HepG2 (cell line): ENCODE data around the gene ITGB5. TPM values are rescaled to one million over a fixed set of nuclear protein-coding genes. Genes with fewer than 3 reads are reported as not detected.
A peak's percentile ranks its signal among the peaks of the same experiment; 100 is the strongest.

Experiments used
- ATRX ChIP-seq: sonication (generic); formaldehyde crosslinking; IDR thresholded peaks from 2 replicates; pipeline ENCODE4 v1.4.0; 2020; ENCODE audit warnings: missing genetic modification reagents, borderline replicate concordance
- CREM ChIP-seq, 2 experiments: sonication (generic) in 1 of 2; formaldehyde crosslinking in 1 of 2; IDR thresholded peaks; 2 replicates each; pipeline versions ENCODE4 v1.4.0 to v1.6.1; 2016 to 2020; ENCODE audit warnings: antibody characterized with exemption in 1 of 2, mild to moderate bottlenecking in 1 of 2, missing genetic modification reagents in 1 of 2
- EEA1 ChIP-seq: sonication (generic); formaldehyde crosslinking; IDR thresholded peaks from 2 replicates; pipeline ENCODE4 v1.5.1; 2020; ENCODE audit warnings: mild to moderate bottlenecking, missing genetic modification reagents, borderline replicate concordance
- FLYWCH1 ChIP-seq: sonication (generic); formaldehyde crosslinking; IDR thresholded peaks from 2 replicates; pipeline ENCODE4 v1.8.1; 2023; ENCODE audit warnings: mild to moderate bottlenecking, missing genetic modification reagents
- HOXA9 ChIP-seq: sonication (generic); formaldehyde crosslinking; IDR thresholded peaks from 2 replicates; pipeline ENCODE4 v1.8.1; 2022; ENCODE audit warnings: missing genetic modification reagents, mild to moderate bottlenecking, moderate library complexity, borderline replicate concordance
- JUN ChIP-seq: sonication (generic); formaldehyde crosslinking; IDR thresholded peaks from 2 replicates; pipeline ENCODE4 v1.4.0; 2020; ENCODE audit warnings: mild to moderate bottlenecking, missing genetic modification reagents
- NPAS2 ChIP-seq: sonication (generic); formaldehyde crosslinking; IDR thresholded peaks from 2 replicates; pipeline ENCODE4 v1.8.0; 2022; ENCODE audit warnings: mild to moderate bottlenecking, missing genetic modification reagents, borderline replicate concordance
- NR2F2 ChIP-seq: IDR thresholded peaks from 2 replicates; pipeline ENCODE4 v1.6.1; 2012; ENCODE audit warnings: low read depth, inconsistent platforms, borderline replicate concordance
- SOX13 ChIP-seq, 3 experiments: fragments of 450-650 bp in 1 of 3; sonication (generic) in 1 of 3; formaldehyde crosslinking in 1 of 3; IDR thresholded peaks in 2 of 3; conservative IDR thresholded peaks in 1 of 3; 2 replicates each; pipeline versions ENCODE4 v1.5.0 to v1.6.1; 2016 to 2020; ENCODE audit warnings: antibody characterized with exemption in 1 of 3, mild to moderate bottlenecking in 1 of 3, missing compliant biosample characterization in 1 of 3, missing genetic modification reagents in 1 of 3, moderate library complexity in 1 of 3
- SRSF4 ChIP-seq: fragments of 200-400 bp; formaldehyde crosslinking; IDR thresholded peaks from one replicate; pipeline ENCODE4 v1.6.1; 2018; ENCODE audit warnings: mild to moderate bottlenecking, low read depth, low read length, moderate library complexity; ENCODE audit not compliant: poor library complexity, severe bottlenecking
- TGIF2 ChIP-seq: IDR thresholded peaks from 2 replicates; pipeline ENCODE4 v1.6.1; 2016; ENCODE audit warnings: control low read depth, missing compliant biosample characterization
- YY1 ChIP-seq: IDR thresholded peaks from 2 replicates; pipeline ENCODE4 v1.6.1; 2011; ENCODE audit warnings: low read length, low read depth, moderate library complexity, mild to moderate bottlenecking; ENCODE audit not compliant: insufficient read depth, insufficient replicate concordance
- ZBTB25 ChIP-seq: IDR thresholded peaks from 2 replicates; pipeline ENCODE4 v1.6.1; 2018; ENCODE audit warnings: missing genetic modification reagents
- ZBTB7A ChIP-seq: sonication (generic); formaldehyde crosslinking; IDR thresholded peaks from 2 replicates; pipeline ENCODE4 v1.8.0; 2022; ENCODE audit warnings: mild to moderate bottlenecking, missing genetic modification reagents
- ZNF501 ChIP-seq: sonication (generic); formaldehyde crosslinking; IDR thresholded peaks from 2 replicates; pipeline ENCODE4 v1.5.1; 2020; ENCODE audit warnings: mild to moderate bottlenecking, moderate library complexity, missing genetic modification reagents
- ZNF580 ChIP-seq: IDR thresholded peaks from 2 replicates; pipeline ENCODE4 v1.6.1; 2016; ENCODE audit warnings: low read depth, borderline replicate concordance
- ZNF850 ChIP-seq: sonication (generic); formaldehyde crosslinking; conservative IDR thresholded peaks from 2 replicates; pipeline ENCODE4 v1.9.0; 2021; ENCODE audit warnings: mild to moderate bottlenecking, missing genetic modification reagents
- ZSCAN29 ChIP-seq: sonication (generic); formaldehyde crosslinking; conservative IDR thresholded peaks from 2 replicates; pipeline ENCODE4 v1.4.0; 2020; ENCODE audit warnings: mild to moderate bottlenecking, missing genetic modification reagents
- polyA plus RNA-seq, 8 experiments: library from polyadenylated mRNA; depleted of rRNA in 3 of 8; stranded (reverse) in 7 of 8; unstranded in 1 of 8; fragments of >200 nt; fragmentation: Illumina TruSeq in 4 of 8; extraction: Trizol in 4 of 8; gene quantifications; 2 replicates each; pipeline versions ENCODE4 v1.2.1 to v1.2.3, GENCODE V29; 2011 to 2016; ENCODE audit warnings: low read depth in 4 of 8, missing spikeins in 1 of 8, mixed read lengths in 1 of 8; ENCODE audit not compliant: insufficient read depth in 1 of 8
- total RNA-seq, 5 experiments: library from RNA; depleted of rRNA; stranded (reverse); fragments of >200 nt; fragmentation: Illumina TruSeq; extraction: Trizol; gene quantifications; 2 replicates each; pipeline ENCODE4 v1.2.3, GENCODE V29; 2016; ENCODE audit warnings: low read depth in 1 of 5
- TF ChIP-seq, protein P1 (sequence below): sonication (generic); formaldehyde crosslinking; IDR thresholded peaks from 2 replicates; pipeline ENCODE4 v1.9.0; 2021; ENCODE audit warnings: missing genetic modification reagents, mild to moderate bottlenecking, borderline replicate concordance
- TF ChIP-seq, protein P2 (sequence below): sonication (generic); formaldehyde crosslinking; IDR thresholded peaks from 2 replicates; pipeline ENCODE4 v1.4.0; 2020; ENCODE audit warnings: mild to moderate bottlenecking, missing genetic modification reagents
- TF ChIP-seq, protein P3 (sequence below): sonication (generic); formaldehyde crosslinking; IDR thresholded peaks from 2 replicates; pipeline ENCODE4 v1.4.0; 2020; ENCODE audit warnings: mild to moderate bottlenecking, missing genetic modification reagents
- TF ChIP-seq, protein P4 (sequence below): IDR thresholded peaks from 2 replicates; pipeline ENCODE4 v1.6.1; 2012; ENCODE audit warnings: low read depth, low read length, improper control_type of control experiment

The ITGB5 gene
- total and polyA plus RNA-seq, 2 of the 13 experiments (the other 11 are each of a cell fraction or from before 2014, with no cell fraction given) = 74.1 to 343 TPM

DNA sequence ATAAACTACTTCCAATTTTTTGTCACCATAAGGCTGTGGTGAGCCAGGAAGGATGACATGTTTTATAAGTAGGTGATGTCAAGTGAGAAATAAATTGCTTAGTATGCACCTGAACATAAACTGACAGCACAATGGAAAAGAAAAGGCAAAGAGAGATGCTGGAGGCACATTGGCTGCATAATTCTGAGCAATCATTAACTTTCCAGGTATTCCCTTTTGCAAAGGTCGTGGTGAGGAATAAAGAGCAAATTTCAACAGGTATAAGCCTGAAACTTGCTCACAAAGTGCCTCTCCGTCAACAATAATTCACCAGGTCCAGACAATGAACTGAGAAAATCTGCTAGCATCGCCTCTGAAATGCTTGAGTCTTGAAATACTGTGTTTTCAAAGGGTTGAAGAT is 48.2 kb downstream of the ITGB5 start (continued):
- TF ChIP-seq, protein P1, sequence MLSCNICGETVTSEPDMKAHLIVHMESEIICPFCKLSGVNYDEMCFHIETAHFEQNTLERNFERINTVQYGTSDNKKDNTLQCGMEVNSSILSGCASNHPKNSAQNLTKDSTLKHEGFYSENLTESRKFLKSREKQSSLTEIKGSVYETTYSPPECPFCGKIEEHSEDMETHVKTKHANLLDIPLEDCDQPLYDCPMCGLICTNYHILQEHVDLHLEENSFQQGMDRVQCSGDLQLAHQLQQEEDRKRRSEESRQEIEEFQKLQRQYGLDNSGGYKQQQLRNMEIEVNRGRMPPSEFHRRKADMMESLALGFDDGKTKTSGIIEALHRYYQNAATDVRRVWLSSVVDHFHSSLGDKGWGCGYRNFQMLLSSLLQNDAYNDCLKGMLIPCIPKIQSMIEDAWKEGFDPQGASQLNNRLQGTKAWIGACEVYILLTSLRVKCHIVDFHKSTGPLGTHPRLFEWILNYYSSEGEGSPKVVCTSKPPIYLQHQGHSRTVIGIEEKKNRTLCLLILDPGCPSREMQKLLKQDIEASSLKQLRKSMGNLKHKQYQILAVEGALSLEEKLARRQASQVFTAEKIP (CRISPR knock-in tag) = no peak
- TF ChIP-seq ZSCAN29 (CRISPR knock-in tag) (no peak), ZNF850 (CRISPR knock-in tag) (no peak), ZNF580 (CRISPR knock-in tag) (no peak), NR2F2 (peak; percentile 32; the same call in 1 of the 2 replicates), ZNF501 (CRISPR knock-in tag) (no peak), CREM (IDR thresholded peaks at IDR 0.05) (no peak; the same call in 1 of the 2 replicates), CREM (CRISPR knock-in tag; IDR thresholded peaks at IDR 0.05) (no peak), ZBTB25 (no peak), ATRX (CRISPR knock-in tag) (no peak), ZBTB7A (no peak), HOXA9 (no peak), SOX13 (IDR thresholded peaks at IDR 0.05) (no peak), SOX13 (CRISPR knock-in tag; conservative IDR thresholded peaks at IDR 0.05 in 1 of 2, IDR thresholded peaks at IDR 0.05 in 1 of 2) (peak in 1 of 2 experiments; percentile 43; a peak in 1 of 4 replicates), TGIF2 (no peak), FLYWCH1 (no peak), JUN (CRISPR knock-in tag) (no peak), SRSF4 (no peak), EEA1 (CRISPR knock-in tag) (no peak), YY1 (no peak), NPAS2 (CRISPR knock-in tag) (no peak)
- TF ChIP-seq, protein P2, sequence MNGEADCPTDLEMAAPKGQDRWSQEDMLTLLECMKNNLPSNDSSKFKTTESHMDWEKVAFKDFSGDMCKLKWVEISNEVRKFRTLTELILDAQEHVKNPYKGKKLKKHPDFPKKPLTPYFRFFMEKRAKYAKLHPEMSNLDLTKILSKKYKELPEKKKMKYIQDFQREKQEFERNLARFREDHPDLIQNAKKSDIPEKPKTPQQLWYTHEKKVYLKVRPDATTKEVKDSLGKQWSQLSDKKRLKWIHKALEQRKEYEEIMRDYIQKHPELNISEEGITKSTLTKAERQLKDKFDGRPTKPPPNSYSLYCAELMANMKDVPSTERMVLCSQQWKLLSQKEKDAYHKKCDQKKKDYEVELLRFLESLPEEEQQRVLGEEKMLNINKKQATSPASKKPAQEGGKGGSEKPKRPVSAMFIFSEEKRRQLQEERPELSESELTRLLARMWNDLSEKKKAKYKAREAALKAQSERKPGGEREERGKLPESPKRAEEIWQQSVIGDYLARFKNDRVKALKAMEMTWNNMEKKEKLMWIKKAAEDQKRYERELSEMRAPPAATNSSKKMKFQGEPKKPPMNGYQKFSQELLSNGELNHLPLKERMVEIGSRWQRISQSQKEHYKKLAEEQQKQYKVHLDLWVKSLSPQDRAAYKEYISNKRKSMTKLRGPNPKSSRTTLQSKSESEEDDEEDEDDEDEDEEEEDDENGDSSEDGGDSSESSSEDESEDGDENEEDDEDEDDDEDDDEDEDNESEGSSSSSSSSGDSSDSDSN (CRISPR knock-in tag) = peak; percentile 29; the same call in 1 of the 2 replicates
- TF ChIP-seq, protein P3, sequence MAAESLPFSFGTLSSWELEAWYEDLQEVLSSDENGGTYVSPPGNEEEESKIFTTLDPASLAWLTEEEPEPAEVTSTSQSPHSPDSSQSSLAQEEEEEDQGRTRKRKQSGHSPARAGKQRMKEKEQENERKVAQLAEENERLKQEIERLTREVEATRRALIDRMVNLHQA (CRISPR knock-in tag) = no peak
- TF ChIP-seq, protein P4, sequence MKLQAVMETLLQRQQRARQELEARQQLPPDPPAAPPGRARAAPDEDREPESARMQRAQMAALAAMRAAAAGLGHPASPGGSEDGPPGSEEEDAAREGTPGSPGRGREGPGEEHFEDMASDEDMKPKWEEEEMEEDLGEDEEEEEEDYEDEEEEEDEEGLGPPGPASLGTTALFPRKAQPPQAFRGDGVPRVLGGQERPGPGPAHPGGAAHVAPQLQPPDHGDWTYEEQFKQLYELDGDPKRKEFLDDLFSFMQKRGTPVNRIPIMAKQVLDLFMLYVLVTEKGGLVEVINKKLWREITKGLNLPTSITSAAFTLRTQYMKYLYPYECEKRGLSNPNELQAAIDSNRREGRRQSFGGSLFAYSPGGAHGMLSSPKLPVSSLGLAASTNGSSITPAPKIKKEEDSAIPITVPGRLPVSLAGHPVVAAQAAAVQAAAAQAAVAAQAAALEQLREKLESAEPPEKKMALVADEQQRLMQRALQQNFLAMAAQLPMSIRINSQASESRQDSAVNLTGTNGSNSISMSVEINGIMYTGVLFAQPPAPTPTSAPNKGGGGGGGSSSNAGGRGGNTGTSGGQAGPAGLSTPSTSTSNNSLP = peak; percentile 49; the same call in 1 of the 2 replicates
